SK-N-SH (cell line): ENCODE results near the gene EEF2K. TPM values are rescaled to one million over a fixed set of nuclear protein-coding genes. Genes with fewer than 3 reads are reported as not detected.

Experiments used
- CTCF ChIA-PET: fragments of 300-600, 350-600 bp; formaldehyde crosslinking; extraction: SDS; loops from one replicate; lab custom pipeline; 2021; lab: Yijun Ruan, JAX
- POLR2A ChIA-PET: fragments of 350-600 bp; sonication (Branson Sonifier 250); formaldehyde crosslinking; extraction: SDS; loops from one replicate; lab custom pipeline; 2020; ENCODE audit warnings: antibody characterized with exemption, inconsistent platforms; lab: Yijun Ruan, JAX
- DNase-seq: peaks from one replicate; pipeline ENCODE4 v3.0.0; 2012
- H2AFZ ChIP-seq: fragments of 200-600 bp; sonication (generic); 2 replicates; pipeline ENCODE4 v1.8.1; 2016; ENCODE audit warnings: antibody characterized with exemption, mild to moderate bottlenecking, low read depth
- H3F3A ChIP-seq: fragments of 200-600 bp; sonication (generic); replicated peaks from 2 replicates; pipeline ENCODE3; 2016; ENCODE audit warnings: antibody characterized with exemption, mild to moderate bottlenecking; ENCODE audit not compliant: insufficient read depth
- H3K27ac ChIP-seq, 2 experiments: fragments of 200-500 bp in 1 of 2; fragments of 200-600 bp in 1 of 2; sonication (Bioruptor generic) in 1 of 2; sonication (generic), shearing (Covaris generic) in 1 of 2; 2 replicates each; pipeline versions ENCODE4 v1.5.1 to v1.6.1; 2014 to 2016; ENCODE audit warnings: low read depth in 2 of 2, inconsistent platforms in 1 of 2, low read length in 1 of 2, mild to moderate bottlenecking in 1 of 2, mixed read lengths in 1 of 2
- H3K27me3 ChIP-seq: fragments of 200-600 bp; sonication (generic), shearing (Covaris generic); 2 replicates; pipeline ENCODE4 v1.6.1; 2016; ENCODE audit warnings: mixed run types; ENCODE audit not compliant: insufficient read depth
- H3K36me3 ChIP-seq, 2 experiments: fragments of 200-500 bp in 1 of 2; fragments of 200-600 bp in 1 of 2; sonication (Bioruptor generic) in 1 of 2; sonication (generic) in 1 of 2; replicated peaks in 1 of 2; 2 replicates each; pipeline versions ENCODE3 to v1.5.1; 2014 to 2016; ENCODE audit warnings: low read length in 1 of 2, mild to moderate bottlenecking in 1 of 2; ENCODE audit not compliant: insufficient read depth in 2 of 2, control insufficient read depth in 1 of 2
- H3K4me1 ChIP-seq, 2 experiments: fragments of 200-500 bp in 1 of 2; fragments of 200-600 bp in 1 of 2; sonication (Bioruptor generic) in 1 of 2; sonication (generic), shearing (Covaris generic) in 1 of 2; 2 replicates each; pipeline versions ENCODE4 v1.5.1 to v1.6.1; 2014 to 2016; ENCODE audit warnings: low read depth in 1 of 2, low read length in 1 of 2, mixed run types in 1 of 2; ENCODE audit not compliant: insufficient read depth in 2 of 2, control insufficient read depth in 1 of 2
- H3K4me2 ChIP-seq: fragments of 200-600 bp; sonication (generic), shearing (Covaris generic); 2 replicates; pipeline ENCODE4 v1.6.1; 2017; ENCODE audit warnings: mixed run types
- H3K4me3 ChIP-seq, 2 experiments: fragments of 200-500 bp in 1 of 2; fragments of 200-600 bp in 1 of 2; sonication (Bioruptor generic) in 1 of 2; sonication (generic), shearing (Covaris generic) in 1 of 2; 2 replicates each; pipeline versions ENCODE4 v1.5.1 to v1.8.1; 2014 to 2016; ENCODE audit warnings: low read depth in 2 of 2, inconsistent platforms in 1 of 2, low read length in 1 of 2, mild to moderate bottlenecking in 1 of 2, mixed read lengths in 1 of 2, moderate library complexity in 1 of 2
- H3K79me2 ChIP-seq: fragments of 200-600 bp; sonication (generic); 2 replicates; pipeline ENCODE4 v1.8.1; 2017; ENCODE audit warnings: mild to moderate bottlenecking; ENCODE audit not compliant: insufficient read depth
- H3K9ac ChIP-seq: fragments of 200-600 bp; sonication (generic); 2 replicates; pipeline ENCODE4 v1.6.1; 2017; ENCODE audit warnings: mixed run types
- H3K9me2 ChIP-seq: fragments of 200-600 bp; sonication (generic); 2 replicates; pipeline ENCODE4 v1.6.1; 2017; ENCODE audit warnings: mixed run types
- H3K9me3 ChIP-seq: fragments of 200-600 bp; sonication (generic); 2 replicates; pipeline ENCODE4 v1.6.1; 2017; ENCODE audit warnings: mixed run types, mild to moderate bottlenecking, moderate library complexity
- H4K20me1 ChIP-seq: fragments of 200-600 bp; sonication (generic); 2 replicates; pipeline ENCODE4 v1.6.1; 2017; ENCODE audit warnings: mild to moderate bottlenecking, mixed run types; ENCODE audit not compliant: insufficient read depth
- CHD2 ChIP-seq: fragments of 150-350 bp; IDR thresholded peaks from 2 replicates; pipeline ENCODE4 v1.6.1; 2018; ENCODE audit warnings: low read length; ENCODE audit not compliant: partially characterized antibody
- CTCF ChIP-seq: fragments of 200-600 bp; sonication (generic); IDR thresholded peaks from 2 replicates; pipeline ENCODE4 v1.6.1; 2017; ENCODE audit warnings: antibody characterized with exemption, mild to moderate bottlenecking, moderate library complexity
- ELF1 ChIP-seq: IDR thresholded peaks from 2 replicates; pipeline ENCODE4 v1.4.0; 2012
- EZH2phosphoT487 ChIP-seq: fragments of 200-600 bp; sonication (generic); IDR thresholded peaks from 2 replicates; pipeline ENCODE4 v1.6.1; 2017; ENCODE audit warnings: low read depth, mixed run types, mild to moderate bottlenecking, antibody characterized with exemption, moderate library complexity, borderline replicate concordance
- FOXJ3 ChIP-seq: sonication (generic); formaldehyde crosslinking; IDR thresholded peaks from 2 replicates; pipeline ENCODE4 v1.5.1; 2020; ENCODE audit warnings: mild to moderate bottlenecking, missing genetic modification reagents
- GABPA ChIP-seq: IDR thresholded peaks from 2 replicates; pipeline ENCODE4 v1.4.0; 2012; ENCODE audit warnings: low read depth, mild to moderate bottlenecking
- MAX ChIP-seq: IDR thresholded peaks from 2 replicates; pipeline ENCODE4 v1.4.0; 2012; ENCODE audit warnings: low read depth
- MXI1 ChIP-seq: IDR thresholded peaks from 2 replicates; pipeline ENCODE4 v1.6.1; 2012; ENCODE audit warnings: mild to moderate bottlenecking, low read depth, low read length, improper control_type of control experiment
- NRF1 ChIP-seq: IDR thresholded peaks from 2 replicates; pipeline ENCODE4 v1.6.1; 2012; ENCODE audit warnings: low read depth, mild to moderate bottlenecking, low read length
- POLR2AphosphoS5 ChIP-seq: IDR thresholded peaks from 2 replicates; pipeline ENCODE4 v1.6.1; 2012; ENCODE audit warnings: low read depth, low read length
- TCF12 ChIP-seq: IDR thresholded peaks from 2 replicates; pipeline ENCODE4 v1.4.0; 2012
- WGBS: methylation state at CpG from one replicate; pipeline ENCODE4 v1.1.6; 2017; ENCODE audit warnings: low lambda C conversion rate; 5-methylcytosine and 5-hydroxymethylcytosine counted together
- polyA plus RNA-seq, 3 experiments: library from polyadenylated mRNA; depleted of rRNA; stranded (reverse); fragments of >200 nt; gene quantifications; 2 replicates each; pipeline ENCODE4 v1.2.3, GENCODE V29; 2012

EEF2K gene
- polyA plus RNA-seq, 1 of the 3 experiments (the other 2 are of a cell fraction): 8.0 TPM

- no peaks in the 10 kb centered on the region for H3K9me2 ChIP-seq
- no peak overlapping the region for H3K4me2 ChIP-seq
- H4K20me1 ChIP-seq: 0 out of 2 replicates have a peak, but pooled peaks cover 5% of the 10 kb centered on the region
- H3K79me2 ChIP-seq: no peaks in the 10 kb centered on the region; the same call in 1 of the 2 replicates
- POLR2A ChIA-PET: no interaction called here
- CTCF ChIA-PET: interaction anchor here (1.9 to 2.1 kb wide), 3 partner anchors 13 to 30 kb away, joined by 8 to 34 read pairs (median 8); no protein-coding TSS in a partner anchor
- H2AFZ ChIP-seq: no peak overlapping the region
- H3K27ac ChIP-seq: no peak overlapping the region
- H3K36me3 ChIP-seq: peaks cover 0 to 63% of the 10 kb centered on the region in 2 experiments
- TF ChIP-seq MAX: no peak
- H3F3A ChIP-seq: no peaks in the 10 kb centered on the region
- DNase-seq: no peak
- H3K4me3 ChIP-seq: no peak overlapping the region
- no peak overlapping the region for H3K9ac ChIP-seq
- no peaks in the 10 kb centered on the region for H3K27me3 ChIP-seq
- peaks cover 0 to 3% of the 10 kb centered on the region in 2 experiments; a peak in 1 of 4 replicates for H3K4me1 ChIP-seq
- no peaks in the 10 kb centered on the region for H3K9me3 ChIP-seq
- WGBS: 99% methylated on average over 10 of the region's 17 CpGs
Observed at GRCh38 chr16:22322741-22323140, 116.7 kb downstream of the EEF2K start.

- no peaks in the 10 kb centered on the region for H3K9me2 ChIP-seq
- 98% methylated on average over 12 of the region's 12 CpGs for WGBS
- H3K27ac ChIP-seq: no peak overlapping the region
- no peaks in the 10 kb centered on the region; the same call in 1 of the 2 replicates for H3K79me2 ChIP-seq
- 0 out of 2 replicates have a peak, but pooled peaks cover 5% of the 10 kb centered on the region for H4K20me1 ChIP-seq
- CTCF ChIA-PET: interaction anchor here (0.9 to 2.1 kb wide), 3 partner anchors 23 to 1134 kb away, joined by 3 to 8 read pairs (median 3); no protein-coding TSS in a partner anchor
- H3K4me1 ChIP-seq: peaks cover 0 to 6% of the 10 kb centered on the region in 2 experiments; a peak in 1 of 4 replicates
- H3K4me2 ChIP-seq: no peak overlapping the region
- no peak overlapping the region for H3K4me3 ChIP-seq
- H3F3A ChIP-seq: no peaks in the 10 kb centered on the region
- no peak for DNase-seq
- no peaks in the 10 kb centered on the region for H3K9me3 ChIP-seq
- no peak overlapping the region for H2AFZ ChIP-seq
- no peak overlapping the region for H3K9ac ChIP-seq
- POLR2A ChIA-PET: no interaction called here
- H3K27me3 ChIP-seq: no peaks in the 10 kb centered on the region
- TF ChIP-seq GABPA: no peak
- TF ChIP-seq CTCF: no peak
- no peak for TF ChIP-seq MXI1
- TF ChIP-seq ELF1: no peak
- no peak for TF ChIP-seq CHD2
- TF ChIP-seq POLR2AphosphoS5: no peak
- TF ChIP-seq EZH2phosphoT487: no peak
- TF ChIP-seq NRF1: no peak
- TF ChIP-seq FOXJ3 (CRISPR knock-in tag): no peak
- TF ChIP-seq TCF12: no peak
- peaks cover 0 to 65% of the 10 kb centered on the region in 2 experiments for H3K36me3 ChIP-seq
Observed at GRCh38 chr16:22323173-22323958, 117.3 kb downstream of the EEF2K start.
